HG03135 (cell line): ENCODE measurements around the gene ZFHX2.

Source experiments
- ATAC-seq: cut with Tn5 transposase; IDR thresholded peaks from one replicate; pipeline ENCODE4 v1.9.1; 2021; ENCODE audit warnings: mild to moderate bottlenecking, moderate library complexity; ENCODE audit not compliant: unreplicated experiment

ZFHX2 gene

DNA sequence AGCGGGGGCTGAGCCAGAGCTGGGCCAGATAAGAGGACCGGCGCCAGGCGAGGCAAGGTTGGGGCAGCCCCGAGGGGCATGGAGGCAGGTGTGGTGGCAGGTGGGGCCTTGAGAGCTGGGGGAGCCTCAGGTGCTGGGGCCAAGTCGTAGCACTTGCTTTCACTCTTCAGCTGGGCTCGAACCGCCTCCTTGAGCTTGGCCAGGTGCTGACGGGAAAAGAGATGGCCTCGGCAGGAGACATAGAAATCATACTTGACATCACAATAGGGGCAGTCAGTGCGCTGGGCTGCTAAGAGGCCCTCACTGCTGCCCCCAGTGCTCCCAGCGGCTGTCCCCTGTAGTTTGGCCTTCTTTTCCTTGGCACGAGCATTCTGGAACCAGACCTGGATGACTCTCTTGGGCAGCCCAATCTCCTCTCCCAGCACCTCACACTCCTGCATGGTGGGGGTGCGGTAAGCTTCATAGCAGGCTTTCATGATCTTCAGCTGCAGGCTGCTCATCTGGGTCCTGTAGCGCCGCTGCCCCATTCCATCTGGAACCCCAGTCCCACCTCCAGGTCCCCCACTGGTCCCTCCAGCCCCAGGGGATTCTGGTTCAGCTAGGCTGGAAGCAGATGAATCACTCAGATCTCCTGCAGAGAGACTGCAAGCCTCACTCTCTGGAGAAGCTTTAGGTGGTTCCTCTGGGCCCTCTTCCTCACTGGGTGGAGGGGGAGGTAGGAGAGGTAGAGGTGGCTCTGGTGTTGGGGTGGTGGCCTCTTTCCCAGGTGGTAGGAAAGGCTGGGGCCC lies 28.1 kb downstream of the ZFHX2 start:
- no peak for ATAC-seq

GRCh38 chr14:23522643-23523198 lies 28.8 kb downstream of the ZFHX2 start:
- no peak for ATAC-seq

GRCh38 chr14:23521785-23522640 lies 29.6 kb downstream of the ZFHX2 start:
- ATAC-seq = no peak

DNA sequence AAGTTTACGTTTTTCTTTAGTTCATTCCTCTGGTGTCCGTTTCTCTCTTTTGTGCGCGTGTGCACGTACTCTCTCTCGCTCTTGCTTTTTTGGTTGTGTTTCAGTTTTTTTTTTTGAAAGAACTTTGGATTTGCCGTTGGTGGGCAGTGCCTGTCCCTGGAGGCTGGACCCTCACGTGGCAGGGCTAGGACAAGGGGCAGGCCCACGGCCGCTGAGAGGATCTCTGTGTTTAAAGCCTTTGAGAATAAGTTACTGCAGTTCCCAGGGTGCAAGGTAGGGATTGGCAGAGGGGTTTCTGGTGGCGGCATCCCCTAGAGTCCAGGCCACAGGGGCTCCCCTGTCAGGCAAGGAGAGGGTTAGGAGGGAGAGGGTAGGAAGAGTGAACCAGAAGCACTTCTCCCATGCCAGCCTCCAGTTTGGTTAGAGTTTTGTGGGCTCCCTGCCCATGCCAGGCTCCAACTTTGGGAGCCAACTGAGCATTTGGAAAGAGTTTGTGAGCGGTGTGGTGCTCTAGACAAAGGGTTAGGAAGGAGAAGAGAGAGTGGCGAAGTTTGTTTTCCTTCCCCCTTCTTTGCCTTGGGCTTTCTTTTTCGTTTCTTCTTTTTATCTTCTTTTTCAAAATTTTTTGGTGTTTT lies 30.5 kb downstream of the ZFHX2 start:
- no peak for ATAC-seq

- ATAC-seq = no peak
Observed at GRCh38 chr14:23518709-23519108, 32.9 kb downstream of the ZFHX2 start.

GRCh38 chr14:23517650-23518326 lies 33.8 kb downstream of the ZFHX2 start:
- no peak for ATAC-seq

DNA sequence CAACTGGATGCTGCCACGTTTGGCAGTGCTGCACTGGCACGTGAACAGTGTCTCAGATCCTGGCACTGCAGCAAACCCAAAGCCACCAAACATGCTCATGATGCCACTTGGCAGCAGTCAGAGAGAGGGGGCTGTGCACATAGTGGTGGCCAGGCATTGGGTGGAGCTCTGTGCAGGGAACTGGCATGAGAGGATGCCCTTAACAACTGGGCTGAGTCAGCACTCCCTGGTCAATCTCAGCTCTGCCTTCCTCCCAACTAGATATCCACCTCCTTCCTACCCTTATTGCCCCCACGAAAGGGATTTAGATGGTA lies 37.0 kb downstream of the ZFHX2 start:
- ATAC-seq = no peak

- ATAC-seq = no peak
Observed at GRCh38 chr14:23513818-23514643, 37.5 kb downstream of the ZFHX2 start.

- no peak for ATAC-seq
Observed at GRCh38 chr14:23513005-23513817, 38.4 kb downstream of the ZFHX2 start.

DNA sequence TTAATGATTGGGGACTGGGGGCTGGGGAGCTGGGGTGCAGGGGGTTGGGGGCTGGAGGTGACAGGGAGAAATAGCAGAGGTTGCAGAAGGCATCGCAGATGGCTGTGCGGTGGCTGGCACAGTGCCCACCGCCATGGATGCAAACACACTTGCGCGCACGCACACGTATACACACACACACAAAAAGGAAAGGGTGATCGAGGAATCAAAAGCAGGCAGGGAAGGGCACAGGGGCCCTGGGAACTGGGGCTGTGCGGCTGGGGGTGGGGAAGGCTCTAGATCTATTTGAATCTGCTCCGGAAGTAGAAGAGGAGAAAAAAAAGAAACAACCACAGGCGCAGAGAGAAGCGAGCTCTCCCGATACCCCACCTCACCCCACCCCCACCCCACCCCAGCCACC lies 39.4 kb downstream of the ZFHX2 start:
- ATAC-seq = no peak

- ATAC-seq = no peak
Observed at GRCh38 chr14:23494223-23494622, 57.3 kb downstream of the ZFHX2 start.

DNA sequence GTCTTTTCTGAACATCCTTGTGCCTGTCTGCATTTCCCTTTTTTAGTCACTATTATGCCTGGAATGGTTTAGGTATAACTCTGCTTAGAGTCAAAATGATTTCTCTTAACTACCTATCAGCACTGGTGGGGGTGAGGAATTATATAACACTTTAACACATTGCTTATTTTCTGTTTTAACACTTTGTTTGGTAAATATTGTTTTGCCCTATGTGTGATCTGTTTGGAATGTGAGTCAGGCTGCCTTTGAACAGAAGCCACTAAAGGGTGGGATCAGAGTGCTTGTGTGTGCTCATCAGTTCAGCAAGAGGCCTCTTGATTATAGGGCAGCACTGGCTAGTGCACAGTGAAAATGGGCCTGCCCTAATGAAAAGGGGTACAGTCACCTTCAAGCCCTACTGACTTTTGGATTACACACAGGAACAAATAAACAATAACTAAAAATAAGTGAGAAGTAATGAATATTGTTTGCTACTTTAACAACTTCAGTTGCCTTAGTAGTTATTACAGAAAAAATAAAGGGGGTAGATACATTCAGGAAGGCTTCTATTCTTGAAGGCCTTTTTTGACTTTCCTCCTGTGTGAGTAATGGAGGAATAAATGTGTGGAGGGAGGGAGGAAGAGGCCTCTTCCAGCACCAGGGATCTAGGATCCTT lies 58.8 kb downstream of the ZFHX2 start:
- no peak for ATAC-seq

DNA sequence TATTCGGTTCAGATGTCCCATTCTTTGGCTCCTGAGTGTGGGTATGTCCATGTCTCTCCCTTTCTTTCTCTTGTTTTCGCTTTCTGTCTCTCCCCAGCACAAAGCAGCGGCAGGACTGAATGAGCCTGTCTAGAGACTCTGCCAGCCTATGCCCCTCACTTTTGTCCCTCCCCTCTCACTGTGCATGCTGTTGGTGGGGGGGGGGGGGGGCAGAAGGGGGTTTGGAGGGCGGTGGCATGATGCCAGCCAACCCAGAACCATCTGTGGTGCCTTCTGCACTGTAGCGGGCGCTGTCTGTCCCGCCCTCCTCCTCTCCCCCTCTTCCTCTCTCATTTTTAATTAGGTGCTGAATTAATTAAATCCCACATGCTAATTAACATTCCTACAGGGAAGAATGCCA lies 64.3 kb downstream of the ZFHX2 start:
- ATAC-seq = no peak

DNA sequence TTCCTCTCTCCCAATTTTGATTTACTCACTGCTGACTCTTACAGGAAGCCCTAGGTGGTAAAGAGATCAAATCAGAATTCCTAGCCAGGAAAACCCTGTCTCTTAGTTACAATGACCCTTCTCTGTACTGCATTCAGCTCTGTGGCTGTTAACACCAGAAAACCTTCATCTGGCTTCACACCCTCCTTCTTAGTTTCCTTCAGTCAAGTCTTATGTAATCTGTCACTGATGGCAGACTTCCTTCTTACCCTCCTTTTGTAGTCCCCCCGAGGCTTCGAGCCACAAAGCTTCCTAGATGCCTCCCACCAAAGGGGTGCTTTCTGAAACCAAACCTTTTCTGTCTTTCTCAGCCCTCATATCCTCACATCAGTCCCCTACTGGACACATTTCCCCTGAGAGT lies 65.5 kb downstream of the ZFHX2 start:
- ATAC-seq = no peak

GRCh38 chr14:23485326-23485725 lies 66.2 kb downstream of the ZFHX2 start:
- ATAC-seq = no peak

DNA sequence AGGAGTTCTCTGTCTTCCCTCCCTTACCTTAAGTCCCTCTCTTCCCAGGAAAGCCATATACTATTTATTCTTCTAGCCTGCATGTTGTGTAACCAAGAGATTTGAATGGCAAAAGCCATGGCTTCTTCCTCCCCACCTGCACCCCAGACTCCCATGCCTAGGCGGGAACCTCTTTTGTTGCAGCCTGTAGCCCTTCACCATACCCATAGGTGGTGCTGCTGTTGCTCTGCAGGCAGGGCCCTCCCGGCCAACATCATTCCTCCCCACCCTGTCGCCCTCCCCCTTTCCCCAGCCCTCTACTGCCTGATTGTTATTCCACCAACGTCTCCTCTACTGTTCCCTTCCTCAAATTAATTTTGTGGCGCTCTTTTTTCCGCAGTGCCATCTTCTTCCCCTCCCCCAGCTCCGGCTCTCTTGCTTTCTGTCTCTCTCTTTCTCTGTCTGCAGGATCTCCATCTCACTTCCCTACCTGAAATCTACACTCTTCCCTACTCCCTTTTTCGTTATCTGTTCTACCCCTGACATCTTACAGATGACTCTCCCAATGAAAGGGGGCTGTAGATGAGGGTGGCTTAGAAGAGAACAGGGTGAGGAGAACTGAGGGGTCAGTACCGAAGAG lies 68.2 kb downstream of the ZFHX2 start:
- no peak for ATAC-seq

DNA sequence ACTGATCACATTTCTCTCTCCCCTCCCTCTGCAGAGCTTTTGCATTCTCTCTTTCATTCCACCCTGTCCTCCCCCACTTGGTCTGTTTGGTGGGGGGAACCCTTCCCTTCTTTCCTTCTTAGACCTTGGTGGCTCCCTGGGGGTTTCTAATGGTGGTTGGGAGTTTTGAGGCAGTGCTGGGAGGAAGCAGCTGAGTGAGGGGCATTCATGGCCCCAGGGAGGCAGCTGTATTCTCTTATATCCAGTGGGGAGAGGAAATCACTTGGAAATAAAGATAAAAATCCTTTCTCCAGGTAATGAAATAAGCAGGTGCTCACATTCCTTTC lies 68.8 kb downstream of the ZFHX2 start:
- ATAC-seq = no peak

GRCh38 chr14:23481979-23482822 lies 69.4 kb downstream of the ZFHX2 start:
- no peak for ATAC-seq
